HG03045 (cell line): ENCODE measurements around the gene C1orf216.
"Not testable (repeated sequence)": the region's sequence is repeated elsewhere in the genome, so short reads cannot be mapped to it uniquely, and the experiment has no call there.

ENCODE experiments used
- ATAC-seq: cut with Tn5 transposase; IDR thresholded peaks from one replicate; pipeline ENCODE4 v1.9.1; 2021; ENCODE audit warnings: mild to moderate bottlenecking, moderate library complexity; ENCODE audit not compliant: unreplicated experiment

The C1orf216 gene

DNA sequence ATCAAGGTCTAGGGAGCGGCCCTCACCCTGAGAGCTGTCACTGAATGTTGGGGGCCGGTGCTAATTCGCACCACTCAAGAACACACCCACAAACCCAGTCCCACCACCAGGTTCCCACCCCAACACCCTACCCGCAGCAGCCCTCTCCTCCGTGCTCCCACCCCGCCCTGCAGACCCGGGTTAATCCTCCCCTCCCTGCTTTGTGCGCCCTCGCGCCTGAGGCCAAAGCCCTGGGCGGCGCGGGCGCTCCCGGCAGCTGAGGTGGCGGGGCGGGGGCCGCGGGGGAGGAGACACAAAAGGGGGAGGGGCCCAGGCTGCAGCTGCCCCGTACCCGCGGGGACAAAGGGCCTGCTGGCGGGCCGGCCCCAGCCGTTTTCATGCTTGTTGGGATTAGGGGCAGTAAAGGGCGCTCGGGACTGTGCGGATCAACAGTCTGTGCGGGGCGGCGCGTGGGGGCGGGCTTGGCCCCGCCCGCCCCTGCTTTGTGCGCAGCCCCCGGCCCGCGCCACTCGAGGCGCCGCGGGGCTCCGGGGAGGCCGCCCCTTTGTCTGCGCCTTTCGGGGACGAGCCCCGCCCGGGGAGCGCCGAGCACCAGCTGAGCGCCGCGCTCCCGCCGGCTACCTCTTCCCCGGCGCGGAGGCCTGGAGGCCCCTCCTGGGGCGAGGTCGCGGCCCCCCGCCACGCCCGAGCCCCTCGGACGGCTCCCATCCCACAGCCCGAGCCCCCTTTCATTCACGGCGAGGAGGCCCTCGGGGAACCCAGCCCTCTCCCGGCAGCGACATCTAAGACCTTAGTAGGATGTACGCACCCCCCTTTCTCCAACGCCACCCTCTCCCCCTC, 10.9 kb downstream of the C1orf216 start:
- ATAC-seq, result no peak

- no peak for ATAC-seq
These were observed 11.7 kb downstream of the C1orf216 start for GRCh38 chr1:35706846-35707600.

- no peak for ATAC-seq
These were observed 16.2 kb downstream of the C1orf216 start for GRCh38 chr1:35702508-35702907.

DNA sequence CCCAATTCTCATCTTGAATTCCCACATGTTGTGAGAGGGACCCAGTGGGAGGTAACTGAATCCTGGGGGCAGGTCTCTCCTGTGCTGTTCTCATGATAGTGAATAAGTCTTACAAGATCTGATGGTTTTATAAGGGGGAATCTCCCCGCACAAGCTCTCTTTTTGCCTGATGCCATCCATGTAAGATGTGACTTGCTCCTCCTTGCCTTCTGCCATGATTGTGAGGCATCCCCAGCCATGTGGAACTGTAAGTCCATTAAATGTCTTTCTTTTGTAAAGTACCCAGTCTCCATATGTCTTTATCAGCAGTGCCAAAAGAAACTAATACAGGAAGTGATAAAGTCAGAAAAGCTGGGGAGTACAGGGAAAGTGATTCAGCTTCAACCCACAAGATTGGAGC, 19.5 kb downstream of the C1orf216 start:
- not testable (repeated sequence) for ATAC-seq

DNA sequence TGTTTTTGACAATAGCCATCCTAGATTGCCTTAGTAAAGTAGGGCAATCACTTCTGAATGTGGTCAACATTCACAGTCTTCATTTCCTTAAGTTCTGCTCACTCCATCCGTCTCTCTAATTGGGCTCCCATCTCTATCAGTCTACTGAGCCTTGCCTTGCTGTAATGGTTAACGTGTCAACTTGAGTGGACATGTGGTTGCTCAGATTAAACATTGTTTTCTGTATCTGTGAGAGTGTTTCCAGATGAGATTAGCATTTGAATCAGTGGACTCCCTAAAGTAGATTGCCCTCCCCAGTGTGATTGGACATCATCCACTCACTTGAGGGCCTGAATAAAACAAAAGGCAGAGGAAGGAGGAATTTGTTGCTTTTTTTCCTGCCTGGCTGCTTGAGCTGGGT, 26.4 kb downstream of the C1orf216 start:
- ATAC-seq, result no peak

GRCh38 chr1:35691571-35692220, 27.0 kb downstream of the C1orf216 start:
- ATAC-seq, result no peak

GRCh38 chr1:35691080-35691479, 27.6 kb downstream of the C1orf216 start:
- ATAC-seq, result no peak

- not testable (repeated sequence) for ATAC-seq
These were observed 28.6 kb downstream of the C1orf216 start for GRCh38 chr1:35690103-35690502.

DNA sequence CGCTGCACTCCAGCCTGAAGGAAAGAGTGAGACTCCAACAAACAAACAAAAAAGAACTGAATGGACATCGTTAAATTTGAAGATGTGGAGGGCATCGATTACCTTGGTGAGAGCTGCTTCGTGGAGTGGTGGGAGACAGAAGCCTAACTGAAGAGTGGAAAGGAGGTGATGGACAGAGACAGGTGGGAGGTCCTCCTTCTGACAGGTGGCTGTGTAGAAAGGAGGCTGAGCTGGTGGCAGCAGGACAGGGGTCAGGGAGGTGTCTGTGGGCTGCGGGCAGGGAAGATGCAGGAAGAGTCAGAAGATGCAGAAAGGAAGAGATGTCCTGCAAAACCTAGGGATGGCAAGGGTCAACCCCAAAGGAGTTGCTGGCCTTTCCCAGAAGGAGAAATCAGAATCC, 30.5 kb downstream of the C1orf216 start:
- no peak for ATAC-seq

DNA sequence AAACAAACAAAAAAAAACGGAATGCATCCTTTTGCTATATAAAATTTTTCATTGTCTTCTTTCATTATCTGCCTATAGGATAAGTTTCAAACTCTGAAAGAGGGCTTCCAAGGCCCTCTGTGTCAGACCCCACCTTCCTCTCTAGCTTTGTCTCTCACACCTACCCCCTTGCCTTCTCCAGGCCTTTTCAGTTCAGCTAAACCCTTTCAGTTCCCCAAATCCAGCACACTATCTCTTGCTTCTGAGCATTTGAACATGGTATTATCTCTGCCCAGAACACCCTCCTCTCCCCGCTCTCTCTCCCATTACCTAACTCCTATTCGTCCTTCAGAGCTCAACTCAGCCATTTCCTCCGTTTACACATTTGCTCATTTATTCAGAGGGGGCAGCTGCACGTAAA, 35.7 kb downstream of the C1orf216 start:
- ATAC-seq, result no peak

GRCh38 chr1:35680271-35680670, 38.4 kb downstream of the C1orf216 start:
- ATAC-seq, result no peak

GRCh38 chr1:35675773-35676172, 42.9 kb downstream of the C1orf216 start:
- no peak for ATAC-seq

DNA sequence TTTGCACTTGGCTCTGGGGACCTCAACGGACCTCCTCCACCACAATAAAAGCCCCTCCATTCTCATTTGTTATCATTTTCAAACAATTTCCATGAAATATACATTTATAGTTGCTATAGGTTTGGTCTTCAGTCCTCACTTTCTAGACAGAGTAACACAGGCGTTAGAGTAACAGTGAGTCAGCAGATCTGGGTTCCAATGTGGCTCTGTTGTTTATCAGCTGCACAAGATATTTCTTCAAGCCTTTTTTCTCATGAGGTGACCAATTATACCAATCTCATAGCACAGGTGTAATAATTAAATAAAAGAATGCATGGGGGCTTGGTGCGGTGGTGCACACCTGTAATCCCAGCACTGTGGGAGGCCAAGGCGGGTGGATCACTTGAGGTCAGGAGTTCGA, 44.6 kb downstream of the C1orf216 start:
- no peak for ATAC-seq

- ATAC-seq, result no peak
These were observed 46.6 kb downstream of the C1orf216 start for GRCh38 chr1:35672116-35672515.

DNA sequence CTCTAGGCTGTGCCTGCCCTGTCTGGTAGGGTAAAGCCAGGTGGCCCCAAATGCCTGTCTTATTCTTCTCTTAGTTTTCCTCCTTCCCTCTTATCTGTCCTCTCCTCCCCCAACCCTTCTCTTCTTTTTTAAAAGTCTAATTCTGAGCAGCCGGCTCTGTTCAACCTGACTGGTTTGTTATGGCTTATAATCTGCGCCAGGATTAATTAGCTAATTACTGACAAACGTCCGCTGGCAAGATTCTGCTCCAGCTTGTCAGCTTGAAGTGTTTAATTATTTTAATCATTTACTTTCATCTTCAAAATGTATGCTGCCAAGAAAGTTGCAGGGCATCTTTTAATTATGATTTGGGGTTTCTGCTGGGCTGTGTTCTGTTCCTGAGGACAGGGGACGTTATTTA, 50.2 kb downstream of the C1orf216 start:
- no peak for ATAC-seq

- no peak for ATAC-seq
These were observed 51.8 kb downstream of the C1orf216 start for GRCh38 chr1:35666916-35667315.

- ATAC-seq, result no peak
These were observed 52.5 kb downstream of the C1orf216 start for GRCh38 chr1:35666216-35666615.
